Activated T-cell treated with anti-CD3 and anti-CD28 coated beads, Interleukin-2, amount 50 U/mL, for 4 hours (primary cell): Measurements from ENCODE around the gene ALDH1A3. TPM values are rescaled to one million over a fixed set of nuclear protein-coding genes. Genes with fewer than 3 reads are reported as not detected.

ENCODE experiments used
- ATAC-seq, 2 donors: fragments of 200-7000 bp; cut with Tn5 transposase; one replicate each; pipeline ENCODE4 v1.10.0; 2021
- DNase-seq: peaks from one replicate; pipeline ENCODE4 v3.0.0-alpha.2; 2020
- H3K27me3 Mint-ChIP-seq: one replicate; pipeline ENCODE4 v1.8.0; 2021; ENCODE audit warnings: low read depth, mixed read lengths
- H3K36me3 Mint-ChIP-seq: one replicate; pipeline ENCODE4 v1.8.0; 2022; ENCODE audit warnings: mixed read lengths; ENCODE audit not compliant: insufficient read depth
- H3K4me1 Mint-ChIP-seq: one replicate; pipeline ENCODE4 v1.8.0; 2021; ENCODE audit warnings: low read depth, mixed read lengths
- H3K4me3 Mint-ChIP-seq: one replicate; pipeline ENCODE4 v1.8.0; 2021; ENCODE audit warnings: mild to moderate bottlenecking, moderate library complexity, mixed read lengths
- H3K9me3 Mint-ChIP-seq: one replicate; pipeline ENCODE4 v1.8.0; 2021; ENCODE audit warnings: mixed read lengths
- total RNA-seq, 3 donors: library from RNA; stranded (reverse); gene quantifications; one replicate each; pipeline ENCODE4 v1.2.1, GENCODE V29; 2021

Gene ALDH1A3
- total RNA-seq, 3 donors from 2014 or later = 0.24 to 0.47 (median 0.40) TPM

DNA sequence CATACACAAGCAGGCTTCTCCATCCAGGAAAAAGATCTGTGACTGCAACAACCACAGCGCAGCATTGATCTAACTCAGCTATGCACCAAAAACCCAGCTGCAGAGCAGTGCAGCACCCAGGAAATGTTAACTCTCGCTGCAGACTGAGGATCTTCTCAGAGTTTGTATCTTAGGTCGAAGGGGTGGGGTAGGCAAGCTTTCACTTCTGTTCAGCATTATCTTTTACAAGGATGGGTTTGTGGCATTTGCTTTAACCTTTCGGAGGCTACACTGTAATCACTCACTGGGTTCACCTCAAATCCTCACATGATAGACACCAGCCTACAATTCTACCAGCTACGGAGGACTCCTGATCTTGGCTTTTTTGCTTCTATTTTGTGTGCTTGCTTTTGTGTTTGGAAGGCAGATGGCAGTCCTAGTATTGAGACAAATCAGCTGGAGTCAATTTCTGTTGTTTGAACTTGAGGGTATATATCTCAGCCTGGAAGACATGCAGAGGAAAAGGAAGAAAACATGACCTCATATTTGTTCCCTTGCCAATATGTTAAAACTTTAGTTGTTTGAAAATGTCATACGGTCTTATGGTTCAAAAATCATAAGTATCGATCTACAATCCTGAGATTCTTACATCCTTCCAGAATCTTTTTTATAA is 64.7 kb downstream of the ALDH1A3 start:
- Mint-ChIP-seq H3K4me1 (no peaks in the 10 kb centered on the region), H3K27me3 (peaks cover 14% of the 10 kb centered on the region), H3K9me3 (no peaks in the 10 kb centered on the region), H3K36me3 (no peaks in the 10 kb centered on the region), H3K4me3 (no peak overlapping the region)
- no peak for DNase-seq
- no peak for ATAC-seq

DNA sequence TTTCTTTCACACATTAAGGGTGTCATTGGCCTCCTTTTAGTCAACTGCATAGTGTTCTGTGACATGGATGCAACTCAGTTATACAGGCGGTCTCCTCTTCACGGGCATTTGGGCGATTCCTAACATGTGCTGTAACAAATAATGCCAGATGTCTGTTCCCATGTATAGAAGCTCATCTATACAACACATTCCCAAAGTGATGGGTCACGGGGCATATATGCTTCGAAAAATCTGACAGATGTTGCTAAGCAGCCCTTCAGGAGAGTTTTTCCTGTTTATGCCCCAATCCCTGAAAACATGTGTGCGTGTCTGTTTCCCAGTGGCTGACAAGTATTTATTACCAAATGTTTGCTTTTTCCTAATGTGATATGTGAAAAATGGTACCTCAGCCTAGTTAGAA is 65.4 kb downstream of the ALDH1A3 start:
- no peak for ATAC-seq

DNA sequence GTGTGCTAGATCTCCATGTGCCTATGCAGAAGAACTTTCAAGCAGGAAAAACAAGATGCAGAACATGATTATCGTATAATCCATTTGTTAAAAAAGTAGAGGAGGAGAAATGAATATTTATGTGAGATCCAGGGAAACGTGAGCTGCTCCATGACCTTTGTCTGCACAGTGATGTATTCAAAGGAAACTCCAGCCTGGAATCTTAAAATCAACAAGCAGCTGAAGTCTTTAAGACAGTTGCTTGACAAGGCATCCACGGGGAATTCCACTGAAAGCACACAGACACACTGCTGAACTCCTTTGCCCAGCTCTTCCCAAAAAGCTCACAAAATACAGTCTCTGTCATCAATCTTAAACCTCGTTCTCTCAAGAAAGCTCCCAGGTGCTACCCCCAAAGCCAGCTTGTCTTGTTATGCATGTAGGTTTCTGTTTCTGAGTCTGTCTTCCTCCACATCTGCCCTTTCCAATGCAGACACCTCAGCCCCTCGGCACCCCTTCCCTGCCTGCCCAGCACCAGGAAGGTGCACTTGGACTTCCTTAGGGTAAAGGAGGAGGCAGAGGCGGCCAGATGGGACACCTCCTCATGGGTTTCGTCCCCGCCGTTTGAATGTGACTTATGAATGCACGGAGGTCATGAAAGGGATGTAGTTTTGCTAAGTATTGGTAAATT is 68.3 kb downstream of the ALDH1A3 start:
- H3K4me3 Mint-ChIP-seq = no peak overlapping the region
- H3K4me1 Mint-ChIP-seq = no peaks in the 10 kb centered on the region
- ATAC-seq (no peak), DNase-seq (no peak)
- H3K27me3 Mint-ChIP-seq = peaks cover 11% of the 10 kb centered on the region
- H3K36me3 Mint-ChIP-seq = no peaks in the 10 kb centered on the region
- peaks cover 4% of the 10 kb centered on the region for H3K9me3 Mint-ChIP-seq

More for the DNA sequence above, 65.4 kb downstream of the ALDH1A3 start:
- H3K4me1 Mint-ChIP-seq = no peaks in the 10 kb centered on the region
- H3K36me3 Mint-ChIP-seq = no peaks in the 10 kb centered on the region
- no peak overlapping the region for H3K4me3 Mint-ChIP-seq
- H3K9me3 Mint-ChIP-seq = no peaks in the 10 kb centered on the region
- H3K27me3 Mint-ChIP-seq = peaks cover 14% of the 10 kb centered on the region
- DNase-seq = no peak

DNA sequence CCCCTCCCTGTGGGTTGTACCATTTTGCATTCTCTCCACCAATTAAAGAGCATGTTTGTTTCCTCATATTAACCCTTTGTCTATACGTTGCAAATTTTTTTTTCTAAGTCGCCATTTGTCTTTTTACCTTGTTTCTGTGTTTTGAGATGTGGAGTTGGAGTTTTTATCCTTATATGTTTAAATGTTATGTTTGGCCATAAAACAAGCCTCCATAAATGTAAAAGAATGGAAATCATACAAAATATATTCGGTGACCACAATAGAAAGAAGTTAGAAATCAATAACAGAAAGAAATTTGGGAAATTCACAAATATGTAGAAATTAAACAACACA is 68.8 kb downstream of the ALDH1A3 start:
- H3K36me3 Mint-ChIP-seq = no peaks in the 10 kb centered on the region
- peaks cover 4% of the 10 kb centered on the region for H3K9me3 Mint-ChIP-seq
- peaks cover 11% of the 10 kb centered on the region for H3K27me3 Mint-ChIP-seq
- no peak overlapping the region for H3K4me3 Mint-ChIP-seq
- ATAC-seq = no peak
- no peak for DNase-seq
- no peaks in the 10 kb centered on the region for H3K4me1 Mint-ChIP-seq

DNA sequence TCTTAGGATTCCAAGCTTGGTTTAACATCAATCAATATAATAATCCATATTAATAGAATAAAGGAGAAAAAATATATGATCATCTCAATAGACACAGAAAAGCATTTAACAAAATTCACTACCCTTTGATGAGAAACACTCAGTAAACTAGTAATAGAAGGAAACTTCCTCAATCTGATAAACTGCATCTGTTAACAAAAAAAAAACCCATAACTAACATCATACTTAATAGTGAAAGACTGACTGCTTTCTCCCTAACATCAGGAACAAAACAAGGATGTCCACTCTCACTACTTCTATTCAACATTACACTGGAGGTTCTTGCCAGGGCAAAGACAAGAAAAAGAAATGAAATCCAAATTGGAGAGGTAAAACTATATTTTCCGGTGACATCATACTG is 70.1 kb downstream of the ALDH1A3 start:
- Mint-ChIP-seq H3K9me3 (peaks cover 4% of the 10 kb centered on the region), H3K27me3 (peaks cover 6% of the 10 kb centered on the region), H3K4me3 (no peak overlapping the region), H3K4me1 (no peaks in the 10 kb centered on the region), H3K36me3 (no peaks in the 10 kb centered on the region)
- DNase-seq (no peak), ATAC-seq (no peak)

DNA sequence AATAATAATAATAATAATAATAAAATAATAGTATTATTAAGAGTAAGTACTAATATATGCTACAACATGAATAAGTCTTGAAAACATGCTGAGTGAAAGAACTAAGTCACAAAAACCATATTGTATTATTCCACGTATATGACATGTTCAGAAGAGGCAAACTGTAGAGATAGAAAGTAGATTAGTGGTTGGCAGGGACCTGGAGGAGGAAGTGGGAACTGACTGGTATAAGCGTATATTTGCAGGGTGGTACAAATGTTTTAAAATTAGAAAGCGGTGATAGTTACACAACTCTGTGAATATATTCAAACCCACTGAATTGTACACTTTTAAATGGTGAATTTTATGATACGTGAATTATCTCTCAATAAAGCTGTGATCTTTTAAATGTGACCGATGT is 72.3 kb downstream of the ALDH1A3 start:
- Mint-ChIP-seq H3K36me3 (no peaks in the 10 kb centered on the region), H3K27me3 (peaks cover 9% of the 10 kb centered on the region), H3K9me3 (peaks cover 4% of the 10 kb centered on the region), H3K4me3 (no peak overlapping the region), H3K4me1 (no peaks in the 10 kb centered on the region)
- ATAC-seq (no peak), DNase-seq (no peak)

DNA sequence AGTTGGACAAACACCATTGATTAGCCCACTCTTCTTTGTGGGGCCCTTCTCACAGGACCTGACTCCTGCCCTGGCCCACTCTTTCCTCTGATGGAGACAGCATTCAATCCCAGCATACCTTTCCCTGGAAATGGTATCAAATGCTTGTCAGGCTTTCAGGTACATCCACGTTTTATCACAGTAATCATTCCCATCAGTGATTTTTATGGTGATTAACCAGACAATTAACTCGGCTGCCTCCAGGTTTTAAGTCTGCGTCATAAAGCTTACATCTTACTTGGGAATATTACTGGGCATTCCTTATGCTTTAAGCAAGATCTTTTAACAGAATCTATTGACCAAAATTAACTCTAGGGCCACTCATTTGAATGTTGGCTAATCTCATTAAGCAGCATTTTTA is 72.9 kb downstream of the ALDH1A3 start:
- H3K4me1 Mint-ChIP-seq = no peaks in the 10 kb centered on the region
- no peaks in the 10 kb centered on the region for H3K36me3 Mint-ChIP-seq
- no peak for ATAC-seq
- H3K4me3 Mint-ChIP-seq = no peak overlapping the region
- no peak for DNase-seq
- H3K27me3 Mint-ChIP-seq = peaks cover 7% of the 10 kb centered on the region
- peaks cover 4% of the 10 kb centered on the region for H3K9me3 Mint-ChIP-seq

DNA sequence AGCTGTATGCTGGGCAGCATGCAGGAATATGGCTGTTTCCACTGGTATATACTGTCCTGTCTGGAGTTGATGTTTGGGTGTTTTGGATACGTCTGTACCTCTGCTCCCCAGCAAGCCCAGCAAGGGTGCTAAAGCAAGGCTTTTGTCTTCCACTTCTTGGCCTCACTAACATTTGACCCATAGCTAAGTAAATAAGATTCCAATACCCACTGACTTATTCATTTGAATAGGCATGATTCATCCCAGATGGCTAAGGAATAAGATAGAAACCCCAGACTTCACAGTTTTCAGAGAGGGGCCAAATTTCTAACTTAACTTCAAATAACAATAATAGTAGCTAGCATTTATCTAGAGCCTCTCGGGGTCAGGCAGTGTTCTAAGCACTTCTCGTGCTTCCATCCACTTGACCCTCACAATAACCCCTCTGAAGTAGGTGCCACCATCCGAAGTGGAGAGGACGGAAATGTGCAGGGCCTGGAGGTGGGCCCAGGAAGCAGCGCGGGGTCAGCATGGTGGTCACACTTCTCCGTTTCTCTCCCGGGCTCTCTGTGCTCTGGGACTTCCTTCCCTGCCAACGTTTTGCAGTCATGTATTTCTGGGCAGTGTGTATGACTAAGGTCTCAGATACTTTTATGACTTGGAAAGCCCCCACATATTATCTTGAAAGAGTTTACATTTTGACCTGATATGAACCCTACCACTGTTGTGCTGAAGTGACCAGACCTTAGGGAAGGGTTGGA is 78.9 kb downstream of the ALDH1A3 start:
- no peak for ATAC-seq
- Mint-ChIP-seq H3K36me3 (no peaks in the 10 kb centered on the region), H3K27me3 (peaks cover 27% of the 10 kb centered on the region), H3K4me3 (no peak overlapping the region), H3K9me3 (no peaks in the 10 kb centered on the region), H3K4me1 (no peaks in the 10 kb centered on the region)
- no peak for DNase-seq

DNA sequence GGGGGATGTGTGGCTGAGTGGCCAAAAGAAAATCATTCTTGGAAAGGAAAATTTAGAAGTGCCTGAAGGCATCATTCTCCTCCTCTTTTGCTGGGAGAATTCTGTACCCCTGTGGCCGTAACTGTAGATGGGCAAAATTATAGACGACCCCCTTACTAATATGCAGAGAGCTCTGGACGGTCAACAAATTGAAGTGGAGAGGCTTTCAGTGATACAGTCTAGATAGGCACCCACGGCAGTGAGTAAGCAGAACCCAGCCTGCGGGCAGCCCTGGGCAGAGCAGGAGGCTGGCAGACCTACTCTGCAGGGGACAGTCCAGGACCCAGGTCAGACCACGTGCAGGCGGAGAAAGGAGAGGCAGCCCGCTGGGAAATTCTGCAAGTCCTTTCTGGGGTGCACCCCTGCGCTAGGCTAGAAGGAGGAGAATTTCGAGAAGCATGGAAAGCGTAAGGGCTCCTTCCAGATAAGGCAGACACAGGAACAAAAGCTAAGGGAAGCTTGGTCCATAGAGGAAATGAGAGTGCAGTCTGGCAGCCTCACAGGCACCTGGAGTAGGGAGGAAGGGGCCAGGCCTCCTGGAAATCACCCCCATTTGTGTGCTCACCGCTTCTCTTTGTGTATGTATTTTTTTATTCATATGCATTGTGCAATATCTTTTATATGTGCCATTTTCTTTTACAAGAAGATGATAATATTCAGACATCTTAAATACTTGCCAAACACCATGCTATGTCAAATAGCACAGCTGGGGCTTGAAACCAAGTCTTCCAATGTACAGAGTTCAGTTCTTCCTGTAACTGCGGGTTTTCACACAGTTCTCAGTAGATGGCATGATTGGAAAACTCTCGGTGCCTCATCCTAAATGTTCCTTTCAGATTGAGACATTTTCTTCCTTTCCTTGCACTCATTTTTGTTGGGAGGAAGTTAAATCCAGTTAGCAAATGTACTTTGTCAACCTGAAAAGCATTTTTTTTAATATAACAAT is 79.7 kb downstream of the ALDH1A3 start:
- Mint-ChIP-seq H3K9me3 (no peaks in the 10 kb centered on the region), H3K4me1 (no peaks in the 10 kb centered on the region), H3K27me3 (peaks cover 32% of the 10 kb centered on the region), H3K4me3 (no peak overlapping the region), H3K36me3 (no peaks in the 10 kb centered on the region)
- ATAC-seq (no peak), DNase-seq (no peak)

Other genes starting within 250 kb of the ALDH1A3 start
- gene LRRK1, start 39.5 kb downstream of the ALDH1A3 start, total RNA-seq = 1 to 10 TPM in 2 of 3 donors, under 1 TPM in 1; 0.55 to 1.8 (median 1.6) TPM